HG03064 (cell line): ENCODE results near the gene FOXC2.

Experiments
- ATAC-seq: cut with Tn5 transposase; IDR thresholded peaks from one replicate; pipeline ENCODE4 v1.9.1; 2021; ENCODE audit warnings: low read depth; ENCODE audit not compliant: unreplicated experiment

The FOXC2 gene

DNA sequence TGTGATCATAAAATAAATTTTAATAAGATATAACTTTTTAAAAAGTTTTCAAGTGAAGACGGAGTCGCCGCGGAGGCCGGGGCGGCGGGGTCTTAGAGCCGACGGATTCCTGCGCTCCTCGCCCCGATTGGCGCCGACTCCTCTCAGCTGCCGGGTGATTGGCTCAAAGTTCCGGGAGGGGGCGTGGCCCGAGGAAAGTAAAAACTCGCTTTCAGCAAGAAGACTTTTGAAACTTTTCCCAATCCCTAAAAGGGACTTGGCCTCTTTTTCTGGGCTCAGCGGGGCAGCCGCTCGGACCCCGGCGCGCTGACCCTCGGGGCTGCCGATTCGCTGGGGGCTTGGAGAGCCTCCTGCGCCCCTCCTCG, at the start of gene FOXC2:
TSS of gene FOXC2 (plus strand) at position 229 of the 365 bp plus-strand sequence. CDS start 507 bp downstream, outside the sequence.
- no peak for ATAC-seq

DNA sequence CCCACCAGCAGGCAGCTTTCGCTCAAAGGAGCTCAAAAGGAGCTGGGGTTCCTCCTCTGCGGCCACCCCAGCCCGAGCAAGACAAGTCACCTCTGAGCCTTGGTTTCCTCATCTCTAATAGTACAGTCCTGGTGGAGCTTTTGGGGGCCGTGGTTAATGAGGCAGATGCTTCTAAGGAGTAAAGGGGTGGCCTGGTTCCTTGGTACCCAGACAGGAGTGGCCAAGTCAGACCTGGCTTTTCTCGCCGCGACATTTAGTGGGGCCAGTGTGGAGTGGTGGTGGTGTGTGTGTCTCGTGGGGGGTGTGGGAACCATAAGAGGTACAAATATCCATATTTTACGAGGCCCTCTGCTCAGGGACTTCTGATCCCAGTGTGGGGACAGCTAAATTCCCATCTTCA, 49.6 kb upstream of the FOXC2 start:
- ATAC-seq = no peak

- ATAC-seq = no peak
Measured at GRCh38 chr16:86517652-86518258, 48.9 kb upstream of the FOXC2 start.

GRCh38 chr16:86519007-86519648, 47.5 kb upstream of the FOXC2 start:
- ATAC-seq = no peak

- no peak for ATAC-seq
Measured at GRCh38 chr16:86519649-86520316, 46.8 kb upstream of the FOXC2 start.

GRCh38 chr16:86520317-86521210, 46.1 kb upstream of the FOXC2 start:
- no peak for ATAC-seq

DNA sequence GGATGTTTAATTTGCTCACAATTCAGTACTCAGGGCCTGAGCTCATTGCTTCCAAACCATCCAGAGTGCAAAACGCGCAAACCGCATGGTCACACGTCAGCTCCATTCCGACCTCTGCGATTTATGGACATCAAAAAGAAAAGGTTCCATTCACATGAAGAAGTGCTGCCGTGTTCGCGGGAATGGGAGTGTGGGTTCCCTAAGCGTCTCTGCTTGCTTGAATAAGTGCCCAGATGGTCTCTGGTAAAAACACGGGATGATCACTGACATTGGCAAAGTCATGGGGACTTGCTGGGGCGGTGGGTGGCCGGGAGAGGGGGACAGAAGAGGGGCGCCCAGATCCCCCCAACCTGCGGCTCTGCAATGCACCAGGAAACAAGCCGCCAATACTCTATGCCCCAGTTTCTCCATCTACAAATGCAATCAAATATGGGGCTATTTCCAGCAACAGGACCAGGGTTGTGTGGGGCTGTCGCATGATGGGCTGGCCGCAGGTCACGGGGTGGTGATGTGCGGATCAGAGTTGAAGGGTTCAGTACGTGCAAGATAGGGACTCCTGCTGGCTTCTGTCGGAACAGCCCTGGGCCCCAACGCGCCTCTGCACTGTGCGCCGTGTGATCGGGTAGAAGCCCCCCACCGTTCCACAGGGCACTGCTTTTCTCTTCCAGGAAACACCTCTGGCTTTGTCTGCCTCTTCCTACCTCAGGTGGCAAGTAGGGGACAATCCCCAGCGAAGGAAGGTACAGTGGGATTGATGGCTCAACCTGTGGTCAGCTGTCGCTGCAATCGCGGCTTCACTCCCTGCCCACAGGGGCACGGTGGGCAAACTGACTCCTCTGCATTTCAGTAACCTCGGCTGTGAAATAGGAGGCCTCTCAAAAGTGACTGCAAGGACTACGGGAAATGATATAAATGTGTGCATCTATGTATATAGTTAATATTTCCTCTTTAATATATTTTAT, 45.1 kb upstream of the FOXC2 start:
- no peak for ATAC-seq

- ATAC-seq = no peak
Measured at GRCh38 chr16:86522634-86523033, 44.0 kb upstream of the FOXC2 start.

DNA sequence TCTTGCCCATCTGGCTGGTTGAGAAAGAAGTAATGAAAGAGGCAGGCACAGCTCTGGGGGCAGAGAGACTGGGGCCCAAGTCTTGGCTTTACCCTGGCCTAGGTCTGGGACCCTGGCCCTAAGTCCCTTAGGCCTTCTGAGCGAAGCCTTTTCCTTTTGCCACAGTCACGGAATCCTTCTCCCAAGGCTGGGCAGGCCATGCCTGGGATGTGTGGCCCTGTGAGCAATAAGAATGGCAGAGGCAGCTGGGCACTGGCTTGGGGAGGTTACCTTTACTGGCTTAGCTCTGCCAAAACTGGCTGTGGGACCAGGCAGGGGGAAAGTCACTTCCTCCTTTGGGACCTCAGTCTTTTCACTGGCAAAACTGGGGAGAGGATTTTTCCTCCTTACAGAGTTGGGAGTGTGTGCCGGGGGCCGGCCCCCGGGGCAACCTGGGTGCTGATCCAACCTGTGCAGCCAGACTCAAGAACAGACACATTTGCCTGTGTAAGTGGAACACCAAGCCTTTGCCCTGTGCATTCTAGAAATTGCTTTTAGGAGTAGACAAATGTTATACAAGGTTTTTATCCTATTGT, 43.4 kb upstream of the FOXC2 start:
- no peak for ATAC-seq

DNA sequence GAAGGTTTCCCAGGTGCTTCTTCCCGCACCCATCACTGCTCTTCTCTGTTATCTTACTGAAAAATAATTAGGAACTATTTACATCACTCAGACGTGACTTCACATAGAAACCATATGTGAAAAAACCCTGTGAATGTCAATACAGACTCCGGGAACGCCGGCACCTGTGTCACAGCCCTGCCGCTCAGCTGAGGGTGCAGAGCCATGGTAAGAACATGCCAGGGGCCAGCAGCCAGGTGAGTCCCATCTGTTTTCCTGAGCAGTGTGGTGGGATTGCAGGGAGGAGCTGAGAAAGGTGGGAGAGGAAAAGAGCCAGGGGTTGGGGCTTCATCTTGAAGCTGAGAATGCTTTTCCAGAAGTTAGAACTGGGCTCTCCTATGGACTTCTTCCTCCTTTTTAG, 42.6 kb upstream of the FOXC2 start:
- ATAC-seq = no peak

DNA sequence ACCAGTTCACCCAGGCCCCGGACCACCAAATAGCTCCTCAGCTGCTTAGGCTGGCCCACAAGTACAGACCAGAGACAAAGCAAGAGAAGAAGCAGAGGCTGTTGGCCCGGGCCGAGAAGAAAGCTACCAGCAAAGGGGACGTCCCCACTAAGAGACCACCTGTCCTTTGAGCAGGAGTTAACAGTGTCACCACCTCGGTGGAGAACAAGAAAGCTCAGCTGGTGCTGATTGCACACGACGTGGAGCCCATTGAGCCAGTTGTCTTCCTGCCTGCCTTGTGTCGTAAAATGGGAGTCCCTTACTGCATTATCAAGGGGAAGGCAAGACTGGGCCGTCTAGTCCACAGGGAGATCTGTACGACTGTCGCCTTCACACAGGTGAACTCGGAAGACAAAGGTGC, 40.9 kb upstream of the FOXC2 start:
- no peak for ATAC-seq

DNA sequence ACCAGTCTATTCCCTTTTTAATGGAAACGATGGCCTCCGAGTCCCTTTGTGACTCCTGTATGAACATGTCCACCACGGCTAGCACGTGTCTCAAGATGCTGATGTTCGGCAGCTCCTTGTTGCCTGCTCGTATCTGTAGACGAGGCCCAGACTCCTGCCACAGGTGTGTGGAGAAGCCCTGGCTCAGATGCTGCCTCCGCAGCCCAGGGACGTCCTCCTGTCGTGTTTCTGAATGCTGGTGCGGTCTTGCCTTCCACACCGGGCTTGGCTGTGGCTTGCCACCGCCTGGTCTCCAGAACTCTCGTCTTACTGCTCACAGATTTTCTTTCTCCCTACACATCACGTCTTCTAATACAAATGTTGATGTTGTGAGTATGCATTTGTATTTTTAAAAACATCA, 39.3 kb upstream of the FOXC2 start:
- ATAC-seq = no peak

GRCh38 chr16:86528061-86528929, 38.3 kb upstream of the FOXC2 start:
- ATAC-seq = no peak

- ATAC-seq = no peak
Measured at GRCh38 chr16:86529160-86529559, 37.5 kb upstream of the FOXC2 start.

GRCh38 chr16:86530251-86531190, 36.1 kb upstream of the FOXC2 start:
- no peak for ATAC-seq

GRCh38 chr16:86531191-86531545, 35.5 kb upstream of the FOXC2 start:
- ATAC-seq = no peak

DNA sequence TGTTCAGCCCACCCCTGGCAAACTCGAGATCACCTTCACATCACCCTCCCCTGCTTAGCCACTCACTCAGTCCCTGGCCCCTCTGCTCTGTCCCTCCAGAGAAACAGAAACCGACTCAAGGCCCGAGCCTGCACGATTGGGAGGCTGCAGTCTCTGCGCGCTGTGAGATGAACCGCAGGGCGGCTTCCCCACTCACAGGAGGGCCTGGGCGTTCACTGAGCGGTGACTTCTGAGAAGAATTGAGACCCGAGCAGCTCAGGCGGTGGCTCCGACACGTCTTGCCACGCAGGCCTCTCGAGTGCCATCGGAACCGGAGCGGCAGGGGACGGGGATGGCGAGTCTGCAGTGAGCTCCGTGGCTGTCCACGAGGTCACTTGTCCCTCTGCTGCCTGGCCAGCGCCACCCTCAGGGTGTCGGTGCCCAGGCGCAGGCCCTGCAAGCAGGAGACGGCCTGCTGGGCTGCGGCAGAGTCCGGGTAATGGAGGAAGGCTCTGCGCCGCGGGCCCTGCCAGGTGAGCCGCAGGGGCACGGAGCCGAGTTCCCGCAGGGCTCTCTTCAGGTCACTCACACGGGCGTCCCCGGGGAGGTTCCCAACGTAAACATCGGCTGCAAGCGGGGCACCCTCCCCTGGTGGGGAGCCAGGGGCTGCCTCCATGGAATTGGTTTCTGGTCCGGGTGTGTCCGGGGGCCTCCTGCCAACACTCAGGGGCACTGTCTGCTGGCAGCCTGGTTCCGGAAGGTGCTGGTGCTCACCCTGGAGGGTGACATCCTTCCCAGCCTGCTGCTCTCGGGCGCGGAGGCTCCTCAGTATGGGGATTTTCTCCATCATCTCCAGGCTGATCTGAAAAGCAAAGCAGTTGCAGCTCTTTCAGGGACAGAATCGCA, 34.7 kb upstream of the FOXC2 start:
- no peak for ATAC-seq
